ENCODE data around the gene CELSR1. TPM values are rescaled to one million over a fixed set of nuclear protein-coding genes. Genes with fewer than 3 reads are reported as not detected.

The CELSR1 gene
- total RNA-seq, 2 donors from 2014 or later = 24.4 to 34.1 TPM

- H3K4me3 Mint-ChIP-seq = no peak overlapping the region
- 92 to 98% methylated on average over 5 to 10 of the region's 10 CpGs for WGBS, 2 experiments (ENCODE audit: insufficient coverage in 1 of 2, insufficient read length in 1 of 2)
These were observed 148.8 kb downstream of the CELSR1 start for GRCh38 chr22:46388647-46389046.

GRCh38 chr22:46387748-46388147, 149.7 kb downstream of the CELSR1 start:
- WGBS, 2 experiments (ENCODE audit: insufficient coverage in 1 of 2, insufficient read length in 1 of 2) = 97 to 100% methylated on average over 2 to 11 of the region's 11 CpGs
- Mint-ChIP-seq H3K4me1 (no peaks in the 10 kb centered on the region), H3K27me3 (ENCODE audit: insufficient read depth) (no peaks in the 10 kb centered on the region), H3K9me3 (peaks cover 2% of the 10 kb centered on the region), H3K4me3 (no peak overlapping the region), H3K27ac (no peak overlapping the region), H3K36me3 (ENCODE audit: low read depth) (peaks cover 30% of the 10 kb centered on the region)
- H3K4me3 ChIP-seq (ENCODE audit: low read length) = no peak overlapping the region
- no peak overlapping the region for H3K9ac ChIP-seq (ENCODE audit: extremely low read depth, low read length, poor library complexity, severe bottlenecking)
- no peak overlapping the region for H3K27ac ChIP-seq (ENCODE audit: low read depth, low read length)
- peaks cover 15% of the 10 kb centered on the region for H3K36me3 ChIP-seq (ENCODE audit: control insufficient read depth, insufficient read depth, low read length)
- TF ChIP-seq CTCF (conservative IDR thresholded peaks at IDR 0.05) = no peak
- no peaks in the 10 kb centered on the region for H3K9me3 ChIP-seq (ENCODE audit: control insufficient read depth, low read length)
- no peaks in the 10 kb centered on the region for H3K27me3 ChIP-seq (ENCODE audit: control insufficient read depth, insufficient read depth, low read length, poor library complexity, severe bottlenecking)
- DNase-seq = no peak
- H3K4me1 ChIP-seq (ENCODE audit: control insufficient read depth, insufficient read depth, low read length) = no peaks in the 10 kb centered on the region

More at GRCh38 chr22:46388647-46389046, 148.8 kb downstream of the CELSR1 start:
- TF ChIP-seq CTCF (conservative IDR thresholded peaks at IDR 0.05) = no peak
- Histone ChIP-seq H3K36me3 (ENCODE audit: control insufficient read depth, insufficient read depth, low read length) (peaks cover 12% of the 10 kb centered on the region), H3K9me3 (ENCODE audit: control insufficient read depth, low read length) (no peaks in the 10 kb centered on the region), H3K4me1 (ENCODE audit: control insufficient read depth, insufficient read depth, low read length) (no peaks in the 10 kb centered on the region), H3K4me3 (ENCODE audit: low read length) (no peak overlapping the region), H3K9ac (ENCODE audit: extremely low read depth, low read length, poor library complexity, severe bottlenecking) (no peak overlapping the region), H3K27ac (ENCODE audit: low read depth, low read length) (no peak overlapping the region), H3K27me3 (ENCODE audit: control insufficient read depth, insufficient read depth, low read length, poor library complexity, severe bottlenecking) (no peaks in the 10 kb centered on the region)
- DNase-seq = no peak
- H3K9me3 Mint-ChIP-seq = no peaks in the 10 kb centered on the region
- no peak overlapping the region for H3K27ac Mint-ChIP-seq
- peaks cover 23% of the 10 kb centered on the region for H3K36me3 Mint-ChIP-seq (ENCODE audit: low read depth)
- H3K27me3 Mint-ChIP-seq (ENCODE audit: insufficient read depth) = no peaks in the 10 kb centered on the region
- no peaks in the 10 kb centered on the region for H3K4me1 Mint-ChIP-seq

- peak; percentile 62 for TF ChIP-seq CTCF (conservative IDR thresholded peaks at IDR 0.05)
- WGBS, 2 experiments (ENCODE audit: insufficient coverage in 1 of 2, insufficient read length in 1 of 2) = 97 to 99% methylated on average over 24 to 27 of the region's 27 CpGs
- Mint-ChIP-seq H3K4me1 (no peaks in the 10 kb centered on the region), H3K4me3 (no peak overlapping the region), H3K27me3 (ENCODE audit: insufficient read depth) (no peaks in the 10 kb centered on the region), H3K9me3 (peaks cover 5% of the 10 kb centered on the region), H3K27ac (no peak overlapping the region), H3K36me3 (ENCODE audit: low read depth) (peaks cover 26% of the 10 kb centered on the region)
- Histone ChIP-seq H3K9me3 (ENCODE audit: control insufficient read depth, low read length) (no peaks in the 10 kb centered on the region), H3K9ac (ENCODE audit: extremely low read depth, low read length, poor library complexity, severe bottlenecking) (no peak overlapping the region), H3K27ac (ENCODE audit: low read depth, low read length) (no peak overlapping the region), H3K4me3 (ENCODE audit: low read length) (no peak overlapping the region), H3K4me1 (ENCODE audit: control insufficient read depth, insufficient read depth, low read length) (no peaks in the 10 kb centered on the region), H3K27me3 (ENCODE audit: control insufficient read depth, insufficient read depth, low read length, poor library complexity, severe bottlenecking) (no peaks in the 10 kb centered on the region), H3K36me3 (ENCODE audit: control insufficient read depth, insufficient read depth, low read length) (peaks cover 11% of the 10 kb centered on the region)
- no peak for DNase-seq
These were observed 151.1 kb downstream of the CELSR1 start for GRCh38 chr22:46386312-46386711.
